OCI-LY7 (cell line): ENCODE data around the gene POP5.

Source experiments
- EZH2phosphoT487 ChIP-seq: fragments of 200-600 bp; sonication (generic); IDR thresholded peaks from 2 replicates; pipeline ENCODE4 v1.6.1; 2018; ENCODE audit warnings: low read depth, borderline replicate concordance, mild to moderate bottlenecking, mixed run types, antibody characterized with exemption, low read length, moderate library complexity, mixed read lengths
- TF ChIP-seq, protein P1 (sequence below): fragments of 200-600 bp; sonication (generic); conservative IDR thresholded peaks from 2 replicates; pipeline ENCODE4 v1.5.1; 2014; ENCODE audit warnings: mild to moderate bottlenecking, antibody characterized with exemption, low read length, moderate library complexity, mixed read lengths

DNA sequence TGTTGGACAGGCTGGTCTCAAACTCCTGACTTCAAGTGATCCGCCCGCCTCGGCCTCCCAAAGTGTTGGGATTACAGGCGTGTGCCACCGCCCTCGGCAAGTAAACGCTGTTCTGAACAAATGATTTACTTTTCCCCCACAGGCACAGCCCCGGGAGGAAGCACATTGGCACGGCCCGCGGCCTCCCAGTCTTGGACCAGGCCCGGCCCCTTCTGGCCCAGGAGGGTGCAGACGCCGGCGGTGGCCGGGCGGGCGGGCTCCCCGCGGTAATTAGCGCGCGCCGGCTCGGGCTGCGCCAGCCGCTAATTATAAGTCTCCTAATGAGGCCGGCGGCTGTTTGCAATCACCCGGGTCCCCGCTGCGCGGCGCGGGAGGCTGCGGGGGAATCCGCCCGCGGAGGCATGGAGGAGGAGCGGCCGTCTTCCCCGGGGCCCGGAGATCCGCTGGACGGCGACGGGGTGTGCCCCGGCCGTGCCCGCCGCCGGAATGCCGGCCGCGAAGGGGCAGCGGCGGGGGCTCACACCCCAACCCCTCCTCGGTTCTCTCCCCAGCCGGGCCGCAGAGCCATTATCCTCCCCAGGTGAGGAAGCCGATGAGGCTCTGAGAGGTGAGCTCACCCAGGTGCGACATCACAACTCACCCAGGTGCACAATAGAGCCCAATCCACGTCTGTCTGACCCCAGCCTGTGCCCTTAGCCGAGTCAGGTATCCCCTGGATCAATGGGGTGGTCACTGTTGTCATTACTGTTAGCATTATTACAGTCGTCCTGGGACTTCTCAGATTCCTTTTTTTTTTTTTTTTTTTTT, 3.3 kb upstream of the POP5 start:
- TF ChIP-seq, protein P1, sequence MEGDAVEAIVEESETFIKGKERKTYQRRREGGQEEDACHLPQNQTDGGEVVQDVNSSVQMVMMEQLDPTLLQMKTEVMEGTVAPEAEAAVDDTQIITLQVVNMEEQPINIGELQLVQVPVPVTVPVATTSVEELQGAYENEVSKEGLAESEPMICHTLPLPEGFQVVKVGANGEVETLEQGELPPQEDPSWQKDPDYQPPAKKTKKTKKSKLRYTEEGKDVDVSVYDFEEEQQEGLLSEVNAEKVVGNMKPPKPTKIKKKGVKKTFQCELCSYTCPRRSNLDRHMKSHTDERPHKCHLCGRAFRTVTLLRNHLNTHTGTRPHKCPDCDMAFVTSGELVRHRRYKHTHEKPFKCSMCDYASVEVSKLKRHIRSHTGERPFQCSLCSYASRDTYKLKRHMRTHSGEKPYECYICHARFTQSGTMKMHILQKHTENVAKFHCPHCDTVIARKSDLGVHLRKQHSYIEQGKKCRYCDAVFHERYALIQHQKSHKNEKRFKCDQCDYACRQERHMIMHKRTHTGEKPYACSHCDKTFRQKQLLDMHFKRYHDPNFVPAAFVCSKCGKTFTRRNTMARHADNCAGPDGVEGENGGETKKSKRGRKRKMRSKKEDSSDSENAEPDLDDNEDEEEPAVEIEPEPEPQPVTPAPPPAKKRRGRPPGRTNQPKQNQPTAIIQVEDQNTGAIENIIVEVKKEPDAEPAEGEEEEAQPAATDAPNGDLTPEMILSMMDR: peak; percentile 53
- TF ChIP-seq EZH2phosphoT487: no peak
